SK-N-SH (cell line): Measurements from ENCODE around the gene CDH4. TPM values are rescaled to one million over a fixed set of nuclear protein-coding genes. Genes with fewer than 3 reads are reported as not detected.

Experiments
- CTCF ChIA-PET: fragments of 300-600, 350-600 bp; formaldehyde crosslinking; extraction: SDS; loops from one replicate; lab custom pipeline; 2021; lab: Yijun Ruan, JAX
- POLR2A ChIA-PET: fragments of 350-600 bp; sonication (Branson Sonifier 250); formaldehyde crosslinking; extraction: SDS; loops from one replicate; lab custom pipeline; 2020; ENCODE audit warnings: antibody characterized with exemption, inconsistent platforms; lab: Yijun Ruan, JAX
- DNase-seq: peaks from one replicate; pipeline ENCODE4 v3.0.0; 2012
- H2AFZ ChIP-seq: fragments of 200-600 bp; sonication (generic); 2 replicates; pipeline ENCODE4 v1.8.1; 2016; ENCODE audit warnings: antibody characterized with exemption, mild to moderate bottlenecking, low read depth
- H3F3A ChIP-seq: fragments of 200-600 bp; sonication (generic); replicated peaks from 2 replicates; pipeline ENCODE3; 2016; ENCODE audit warnings: antibody characterized with exemption, mild to moderate bottlenecking; ENCODE audit not compliant: insufficient read depth
- H3K27ac ChIP-seq, 2 experiments: fragments of 200-500 bp in 1 of 2; fragments of 200-600 bp in 1 of 2; sonication (Bioruptor generic) in 1 of 2; sonication (generic), shearing (Covaris generic) in 1 of 2; 2 replicates each; pipeline versions ENCODE4 v1.5.1 to v1.6.1; 2014 to 2016; ENCODE audit warnings: low read depth in 2 of 2, inconsistent platforms in 1 of 2, low read length in 1 of 2, mild to moderate bottlenecking in 1 of 2, mixed read lengths in 1 of 2
- H3K27me3 ChIP-seq: fragments of 200-600 bp; sonication (generic), shearing (Covaris generic); 2 replicates; pipeline ENCODE4 v1.6.1; 2016; ENCODE audit warnings: mixed run types; ENCODE audit not compliant: insufficient read depth
- H3K36me3 ChIP-seq, 2 experiments: fragments of 200-500 bp in 1 of 2; fragments of 200-600 bp in 1 of 2; sonication (Bioruptor generic) in 1 of 2; sonication (generic) in 1 of 2; replicated peaks in 1 of 2; 2 replicates each; pipeline versions ENCODE3 to v1.5.1; 2014 to 2016; ENCODE audit warnings: low read length in 1 of 2, mild to moderate bottlenecking in 1 of 2; ENCODE audit not compliant: insufficient read depth in 2 of 2, control insufficient read depth in 1 of 2
- H3K4me1 ChIP-seq, 2 experiments: fragments of 200-500 bp in 1 of 2; fragments of 200-600 bp in 1 of 2; sonication (Bioruptor generic) in 1 of 2; sonication (generic), shearing (Covaris generic) in 1 of 2; 2 replicates each; pipeline versions ENCODE4 v1.5.1 to v1.6.1; 2014 to 2016; ENCODE audit warnings: low read depth in 1 of 2, low read length in 1 of 2, mixed run types in 1 of 2; ENCODE audit not compliant: insufficient read depth in 2 of 2, control insufficient read depth in 1 of 2
- H3K4me2 ChIP-seq: fragments of 200-600 bp; sonication (generic), shearing (Covaris generic); 2 replicates; pipeline ENCODE4 v1.6.1; 2017; ENCODE audit warnings: mixed run types
- H3K4me3 ChIP-seq, 2 experiments: fragments of 200-500 bp in 1 of 2; fragments of 200-600 bp in 1 of 2; sonication (Bioruptor generic) in 1 of 2; sonication (generic), shearing (Covaris generic) in 1 of 2; 2 replicates each; pipeline versions ENCODE4 v1.5.1 to v1.8.1; 2014 to 2016; ENCODE audit warnings: low read depth in 2 of 2, inconsistent platforms in 1 of 2, low read length in 1 of 2, mild to moderate bottlenecking in 1 of 2, mixed read lengths in 1 of 2, moderate library complexity in 1 of 2
- H3K79me2 ChIP-seq: fragments of 200-600 bp; sonication (generic); 2 replicates; pipeline ENCODE4 v1.8.1; 2017; ENCODE audit warnings: mild to moderate bottlenecking; ENCODE audit not compliant: insufficient read depth
- H3K9ac ChIP-seq: fragments of 200-600 bp; sonication (generic); 2 replicates; pipeline ENCODE4 v1.6.1; 2017; ENCODE audit warnings: mixed run types
- H3K9me2 ChIP-seq: fragments of 200-600 bp; sonication (generic); 2 replicates; pipeline ENCODE4 v1.6.1; 2017; ENCODE audit warnings: mixed run types
- H3K9me3 ChIP-seq: fragments of 200-600 bp; sonication (generic); 2 replicates; pipeline ENCODE4 v1.6.1; 2017; ENCODE audit warnings: mixed run types, mild to moderate bottlenecking, moderate library complexity
- H4K20me1 ChIP-seq: fragments of 200-600 bp; sonication (generic); 2 replicates; pipeline ENCODE4 v1.6.1; 2017; ENCODE audit warnings: mild to moderate bottlenecking, mixed run types; ENCODE audit not compliant: insufficient read depth
- CHD2 ChIP-seq: fragments of 150-350 bp; IDR thresholded peaks from 2 replicates; pipeline ENCODE4 v1.6.1; 2018; ENCODE audit warnings: low read length; ENCODE audit not compliant: partially characterized antibody
- ELF1 ChIP-seq: IDR thresholded peaks from 2 replicates; pipeline ENCODE4 v1.4.0; 2012
- EP300 ChIP-seq, 2 experiments: IDR thresholded peaks; 2 replicates each; pipeline versions ENCODE4 v1.4.0 to v1.6.1; 2012; ENCODE audit warnings: borderline replicate concordance in 1 of 2, low read depth in 1 of 2, low read length in 1 of 2
- EZH2phosphoT487 ChIP-seq: fragments of 200-600 bp; sonication (generic); IDR thresholded peaks from 2 replicates; pipeline ENCODE4 v1.6.1; 2017; ENCODE audit warnings: low read depth, mixed run types, mild to moderate bottlenecking, antibody characterized with exemption, moderate library complexity, borderline replicate concordance
- FOSL2 ChIP-seq: IDR thresholded peaks from 2 replicates; pipeline ENCODE4 v1.4.0; 2012; ENCODE audit warnings: low read depth, mild to moderate bottlenecking, moderate library complexity, borderline replicate concordance
- FOXJ3 ChIP-seq: sonication (generic); formaldehyde crosslinking; IDR thresholded peaks from 2 replicates; pipeline ENCODE4 v1.5.1; 2020; ENCODE audit warnings: mild to moderate bottlenecking, missing genetic modification reagents
- FOXM1 ChIP-seq: IDR thresholded peaks from 2 replicates; pipeline ENCODE4 v1.4.0; 2012; ENCODE audit warnings: low read depth, mild to moderate bottlenecking
- GABPA ChIP-seq: IDR thresholded peaks from 2 replicates; pipeline ENCODE4 v1.4.0; 2012; ENCODE audit warnings: low read depth, mild to moderate bottlenecking
- JUND ChIP-seq: IDR thresholded peaks from 2 replicates; pipeline ENCODE4 v1.4.0; 2012
- NFIC ChIP-seq: IDR thresholded peaks from 2 replicates; pipeline ENCODE4 v1.4.0; 2012; ENCODE audit warnings: borderline replicate concordance
- POLR2AphosphoS5 ChIP-seq: IDR thresholded peaks from 2 replicates; pipeline ENCODE4 v1.6.1; 2012; ENCODE audit warnings: low read depth, low read length
- RAD21 ChIP-seq: IDR thresholded peaks from 2 replicates; pipeline ENCODE4 v1.6.1; 2012; ENCODE audit warnings: mild to moderate bottlenecking, low read length
- RCOR1 ChIP-seq: fragments of 150-350 bp; IDR thresholded peaks from 2 replicates; pipeline ENCODE4 v1.6.1; 2017; ENCODE audit warnings: antibody characterized with exemption, low read length
- RFX5 ChIP-seq: IDR thresholded peaks from 2 replicates; pipeline ENCODE4 v1.6.1; 2012; ENCODE audit warnings: mild to moderate bottlenecking, improper control_type of control experiment, low read length
- RXRA ChIP-seq: IDR thresholded peaks from 2 replicates; pipeline ENCODE4 v1.4.0; 2012; ENCODE audit warnings: low read depth, mild to moderate bottlenecking, borderline replicate concordance
- SIN3A ChIP-seq: IDR thresholded peaks from 2 replicates; pipeline ENCODE4 v1.6.1; 2012; ENCODE audit warnings: low read depth, mild to moderate bottlenecking, low read length, moderate library complexity, borderline replicate concordance
- SMC3 ChIP-seq: IDR thresholded peaks from 2 replicates; pipeline ENCODE4 v1.6.1; 2012; ENCODE audit warnings: low read depth, low read length, improper control_type of control experiment
- YY1 ChIP-seq: IDR thresholded peaks from 2 replicates; pipeline ENCODE4 v1.4.0; 2012; ENCODE audit warnings: low read depth, mild to moderate bottlenecking
- WGBS: methylation state at CpG from one replicate; pipeline ENCODE4 v1.1.6; 2017; ENCODE audit warnings: low lambda C conversion rate; 5-methylcytosine and 5-hydroxymethylcytosine counted together
- polyA plus RNA-seq, 3 experiments: library from polyadenylated mRNA; depleted of rRNA; stranded (reverse); fragments of >200 nt; gene quantifications; 2 replicates each; pipeline ENCODE4 v1.2.3, GENCODE V29; 2012
- TF ChIP-seq, protein P1 (sequence below): fragments of 200-600 bp; sonication (generic); IDR thresholded peaks from 2 replicates; pipeline ENCODE4 v1.6.1; 2017; ENCODE audit warnings: antibody characterized with exemption, mild to moderate bottlenecking, moderate library complexity

CDH4 gene
- polyA plus RNA-seq, 1 of the 3 experiments (the other 2 are of a cell fraction) = not detected

DNA sequence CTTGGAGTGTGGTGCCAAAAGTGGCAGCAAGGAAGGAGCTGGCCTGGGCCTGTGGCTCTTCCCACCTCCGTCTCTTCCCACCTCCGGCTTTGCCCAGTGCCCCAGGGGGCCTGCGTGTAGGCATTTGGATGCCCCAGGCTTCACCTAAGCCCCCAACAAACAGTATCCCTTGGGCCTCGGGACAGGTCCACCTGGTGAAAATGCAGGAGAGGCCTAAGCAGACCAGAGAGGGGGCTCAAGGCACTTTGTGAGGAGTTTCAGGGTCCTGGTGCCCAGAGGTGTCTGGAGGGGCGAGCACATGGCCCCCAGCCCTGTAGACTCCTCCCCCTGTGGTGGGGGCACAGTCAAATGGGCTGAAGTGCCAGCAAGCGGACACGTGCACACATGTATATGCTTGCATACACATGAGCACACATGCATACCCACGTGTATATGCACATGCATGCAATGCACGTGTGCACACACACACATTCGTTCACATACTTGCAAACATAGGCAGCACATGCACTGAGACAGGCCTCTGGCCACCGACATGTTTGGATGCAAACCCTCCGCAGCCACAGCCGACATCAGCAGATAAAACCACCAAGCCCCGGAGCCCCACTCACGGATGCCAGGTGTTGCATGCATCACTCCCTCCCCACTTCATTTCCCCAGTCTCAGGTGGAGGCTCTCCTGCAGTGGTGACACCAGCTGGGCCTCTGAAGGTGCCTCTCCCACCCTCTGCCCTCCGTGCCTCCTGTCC, 689.1 kb downstream of the CDH4 start:
- H3K9me3 ChIP-seq = no peaks in the 10 kb centered on the region

DNA sequence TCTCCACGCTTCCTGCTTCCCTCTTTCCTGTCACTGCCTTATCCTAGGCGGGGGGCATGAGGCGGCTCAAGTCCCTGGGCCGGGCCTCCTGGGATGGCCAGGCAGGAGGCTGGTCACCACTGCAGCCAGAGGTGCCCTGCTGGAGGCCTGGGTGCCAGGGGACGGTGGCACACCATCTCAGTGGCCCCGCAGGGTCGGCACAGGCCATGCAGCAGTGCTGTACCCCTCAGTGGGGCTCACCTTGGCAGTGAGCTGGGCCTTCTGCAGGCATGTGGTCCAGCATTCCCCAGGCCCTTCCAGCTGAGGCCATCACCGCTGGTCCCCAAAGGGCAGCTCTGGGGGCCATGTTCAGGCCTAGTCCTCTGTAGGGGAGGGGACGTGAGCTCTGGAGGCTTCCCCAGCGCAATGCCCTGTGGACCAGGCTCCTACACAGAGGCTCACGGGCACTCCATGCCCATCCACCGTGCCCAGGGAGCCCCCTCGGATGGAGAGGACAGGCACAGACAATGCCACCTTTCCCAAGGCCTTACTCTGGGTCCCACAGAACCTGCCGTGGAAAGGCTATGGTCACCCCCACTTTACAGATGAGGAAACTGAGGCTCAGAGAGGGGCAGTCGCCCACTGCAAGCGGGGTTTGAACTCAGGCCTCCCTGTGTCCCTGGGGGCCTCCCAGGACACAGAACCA, 689.8 kb downstream of the CDH4 start:
- no peaks in the 10 kb centered on the region for H3K9me2 ChIP-seq
- 51% methylated on average over 10 of the region's 16 CpGs for WGBS
- POLR2A ChIA-PET = no interaction called here
- H3K9ac ChIP-seq = no peak overlapping the region
- no peak for DNase-seq
- H3K79me2 ChIP-seq = no peaks in the 10 kb centered on the region
- H3K4me1 ChIP-seq = no peaks in the 10 kb centered on the region
- CTCF ChIA-PET = no interaction called here
- H3K27ac ChIP-seq = no peak overlapping the region
- no peak overlapping the region for H2AFZ ChIP-seq
- no peak overlapping the region for H3K4me3 ChIP-seq
- H4K20me1 ChIP-seq = no peaks in the 10 kb centered on the region
- no peak overlapping the region for H3K4me2 ChIP-seq
- TF ChIP-seq RXRA (no peak), RFX5 (no peak), FOSL2 (no peak), POLR2AphosphoS5 (no peak), GABPA (no peak), RCOR1 (no peak), EZH2phosphoT487 (no peak), CHD2 (no peak), JUND (no peak), SMC3 (no peak), ELF1 (no peak), FOXM1 (no peak)
- TF ChIP-seq, protein P1, sequence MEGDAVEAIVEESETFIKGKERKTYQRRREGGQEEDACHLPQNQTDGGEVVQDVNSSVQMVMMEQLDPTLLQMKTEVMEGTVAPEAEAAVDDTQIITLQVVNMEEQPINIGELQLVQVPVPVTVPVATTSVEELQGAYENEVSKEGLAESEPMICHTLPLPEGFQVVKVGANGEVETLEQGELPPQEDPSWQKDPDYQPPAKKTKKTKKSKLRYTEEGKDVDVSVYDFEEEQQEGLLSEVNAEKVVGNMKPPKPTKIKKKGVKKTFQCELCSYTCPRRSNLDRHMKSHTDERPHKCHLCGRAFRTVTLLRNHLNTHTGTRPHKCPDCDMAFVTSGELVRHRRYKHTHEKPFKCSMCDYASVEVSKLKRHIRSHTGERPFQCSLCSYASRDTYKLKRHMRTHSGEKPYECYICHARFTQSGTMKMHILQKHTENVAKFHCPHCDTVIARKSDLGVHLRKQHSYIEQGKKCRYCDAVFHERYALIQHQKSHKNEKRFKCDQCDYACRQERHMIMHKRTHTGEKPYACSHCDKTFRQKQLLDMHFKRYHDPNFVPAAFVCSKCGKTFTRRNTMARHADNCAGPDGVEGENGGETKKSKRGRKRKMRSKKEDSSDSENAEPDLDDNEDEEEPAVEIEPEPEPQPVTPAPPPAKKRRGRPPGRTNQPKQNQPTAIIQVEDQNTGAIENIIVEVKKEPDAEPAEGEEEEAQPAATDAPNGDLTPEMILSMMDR = no peak
- TF ChIP-seq, all 33 proteins: peak for 0
- Histone ChIP-seq H3K36me3 (no peaks in the 10 kb centered on the region), H3K9me3 (no peaks in the 10 kb centered on the region), H3F3A (no peaks in the 10 kb centered on the region), H3K27me3 (no peaks in the 10 kb centered on the region)

More for the DNA sequence above, 689.1 kb downstream of the CDH4 start:
- H3K9ac ChIP-seq = no peak overlapping the region
- no peaks in the 10 kb centered on the region for H3K79me2 ChIP-seq
- H4K20me1 ChIP-seq = no peaks in the 10 kb centered on the region
- 56% methylated on average over 15 of the region's 16 CpGs for WGBS
- no peaks in the 10 kb centered on the region for H3K9me2 ChIP-seq
- H3K27ac ChIP-seq = no peak overlapping the region
- no peak overlapping the region for H3K4me2 ChIP-seq
- CTCF ChIA-PET = no interaction called here
- TF ChIP-seq EZH2phosphoT487 (no peak), YY1 (no peak), FOXJ3 (CRISPR knock-in tag) (no peak), RFX5 (no peak), ELF1 (no peak), RAD21 (no peak), JUND (no peak), NFIC (no peak), EP300 (IDR thresholded peaks at IDR 0.05; ENCODE audit: borderline replicate concordance in 1 of 2, low read depth in 1 of 2, low read length in 1 of 2) (no peak), FOSL2 (no peak), RCOR1 (no peak), SIN3A (no peak), CHD2 (no peak)
- TF ChIP-seq, protein P1 = no peak
- no peaks in the 10 kb centered on the region for H3F3A ChIP-seq
- no peaks in the 10 kb centered on the region for H3K4me1 ChIP-seq
- no peak overlapping the region for H3K4me3 ChIP-seq
- DNase-seq = no peak
- POLR2A ChIA-PET = no interaction called here
- H3K27me3 ChIP-seq = no peaks in the 10 kb centered on the region
- H2AFZ ChIP-seq = no peak overlapping the region
- no peaks in the 10 kb centered on the region for H3K36me3 ChIP-seq
